Activated CD8-positive, alpha-beta T cell treated with anti-CD3 and anti-CD28 coated beads for 36 hours (primary cell): ENCODE results near the gene SYT5. TPM values are rescaled to one million over a fixed set of nuclear protein-coding genes. Genes with fewer than 3 reads are reported as not detected.
"Not testable (repeated sequence)": the region's sequence is repeated elsewhere in the genome, so short reads cannot be mapped to it uniquely, and the experiment has no call there.

Source experiments
- ATAC-seq: fragments of 200-7000 bp; cut with Tn5 transposase; one replicate; pipeline ENCODE4 v1.10.0; 2021; ENCODE audit warnings: mild to moderate bottlenecking, moderate library complexity
- CTCF ChIA-PET: fragments of 350-600 bp; sonication (Branson Sonifier 250); formaldehyde crosslinking; loops from one replicate; lab custom pipeline; 2021; ENCODE audit warnings: antibody characterized with exemption; lab: Charles Lee
- POLR2A ChIA-PET: fragments of 350-600 bp; sonication (Branson Sonifier 250); formaldehyde crosslinking; loops from one replicate; lab custom pipeline; 2021; ENCODE audit warnings: antibody characterized with exemption; lab: Charles Lee
- DNase-seq: peaks from one replicate; pipeline ENCODE4 v3.0.0-alpha.2; 2020
- H3K27ac Mint-ChIP-seq: one replicate; pipeline ENCODE4 v1.8.0; 2021; ENCODE audit warnings: mild to moderate bottlenecking, mixed read lengths
- H3K27me3 Mint-ChIP-seq: one replicate; pipeline ENCODE4 v1.8.0; 2021; ENCODE audit warnings: mixed read lengths
- H3K36me3 Mint-ChIP-seq: one replicate; pipeline ENCODE4 v1.8.0; 2021; ENCODE audit warnings: low read depth, mixed read lengths
- H3K4me1 Mint-ChIP-seq: one replicate; pipeline ENCODE4 v1.8.0; 2021; ENCODE audit warnings: low read depth, mixed read lengths
- H3K4me3 Mint-ChIP-seq: one replicate; pipeline ENCODE4 v1.8.0; 2021; ENCODE audit warnings: mild to moderate bottlenecking, moderate library complexity, mixed read lengths
- H3K9me3 Mint-ChIP-seq: one replicate; pipeline ENCODE4 v1.8.0; 2021; ENCODE audit warnings: mixed read lengths
- intact Hi-C: fragments of 100-400 bp; cut with micrococcal nuclease; formaldehyde crosslinking; loops from one replicate; pipeline ENCODE4 v1.10.0; 2022
- total RNA-seq, 2 experiments: library from RNA; stranded (reverse); gene quantifications; one replicate each; pipeline ENCODE4 v1.2.3, GENCODE V29; 2021
- TF ChIP-seq, protein P1 (sequence below): fragments of 200-600 bp; IDR thresholded peaks from one replicate; pipeline ENCODE4 v1.8.0; 2022; ENCODE audit warnings: antibody characterized with exemption, mild to moderate bottlenecking

Gene SYT5
- total RNA-seq, 2 experiments from 2014 or later = not detected

DNA sequence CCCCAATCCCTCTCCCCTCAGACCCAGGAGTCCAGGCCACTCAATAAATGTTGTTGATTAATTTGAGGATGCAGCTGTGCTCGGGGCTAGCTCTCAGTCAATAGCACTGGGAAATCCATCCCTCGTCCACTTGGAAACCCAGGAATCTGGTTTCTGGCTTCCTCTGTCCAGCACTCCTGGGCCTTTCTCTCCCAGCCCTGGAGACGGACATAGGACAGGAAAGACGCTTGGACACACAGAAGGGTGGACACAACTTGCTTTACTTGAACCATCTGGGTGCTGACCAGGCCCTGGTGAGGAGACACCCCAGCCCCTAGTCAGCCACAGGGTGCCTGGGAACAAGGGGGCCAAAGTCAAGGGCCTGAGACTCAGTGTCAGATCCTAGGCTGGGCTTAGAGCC is 21.7 kb downstream of the SYT5 start:
- DNase-seq (no peak), ATAC-seq (no peak)
- no peaks in the 10 kb centered on the region for H3K9me3 Mint-ChIP-seq
- no peak overlapping the region for H3K27ac Mint-ChIP-seq
- ChIA-PET CTCF (interaction anchor here (1.0 to 2.8 kb wide), 4 partner anchors 9 to 70 kb away, joined by 3 to 19 read pairs (median 4); no protein-coding TSS in a partner anchor), POLR2A (interaction anchor here (0.7 kb wide), 1 partner anchor 115 kb away, joined by 3 read pairs; no protein-coding TSS in a partner anchor)
- H3K4me1 Mint-ChIP-seq = peaks cover 16% of the 10 kb centered on the region
- intact Hi-C loops = no loop called here
- TF ChIP-seq, protein P1, sequence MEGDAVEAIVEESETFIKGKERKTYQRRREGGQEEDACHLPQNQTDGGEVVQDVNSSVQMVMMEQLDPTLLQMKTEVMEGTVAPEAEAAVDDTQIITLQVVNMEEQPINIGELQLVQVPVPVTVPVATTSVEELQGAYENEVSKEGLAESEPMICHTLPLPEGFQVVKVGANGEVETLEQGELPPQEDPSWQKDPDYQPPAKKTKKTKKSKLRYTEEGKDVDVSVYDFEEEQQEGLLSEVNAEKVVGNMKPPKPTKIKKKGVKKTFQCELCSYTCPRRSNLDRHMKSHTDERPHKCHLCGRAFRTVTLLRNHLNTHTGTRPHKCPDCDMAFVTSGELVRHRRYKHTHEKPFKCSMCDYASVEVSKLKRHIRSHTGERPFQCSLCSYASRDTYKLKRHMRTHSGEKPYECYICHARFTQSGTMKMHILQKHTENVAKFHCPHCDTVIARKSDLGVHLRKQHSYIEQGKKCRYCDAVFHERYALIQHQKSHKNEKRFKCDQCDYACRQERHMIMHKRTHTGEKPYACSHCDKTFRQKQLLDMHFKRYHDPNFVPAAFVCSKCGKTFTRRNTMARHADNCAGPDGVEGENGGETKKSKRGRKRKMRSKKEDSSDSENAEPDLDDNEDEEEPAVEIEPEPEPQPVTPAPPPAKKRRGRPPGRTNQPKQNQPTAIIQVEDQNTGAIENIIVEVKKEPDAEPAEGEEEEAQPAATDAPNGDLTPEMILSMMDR = no peak
- no peaks in the 10 kb centered on the region for H3K36me3 Mint-ChIP-seq
- H3K4me3 Mint-ChIP-seq = no peak overlapping the region
- H3K27me3 Mint-ChIP-seq = peaks cover 41% of the 10 kb centered on the region

DNA sequence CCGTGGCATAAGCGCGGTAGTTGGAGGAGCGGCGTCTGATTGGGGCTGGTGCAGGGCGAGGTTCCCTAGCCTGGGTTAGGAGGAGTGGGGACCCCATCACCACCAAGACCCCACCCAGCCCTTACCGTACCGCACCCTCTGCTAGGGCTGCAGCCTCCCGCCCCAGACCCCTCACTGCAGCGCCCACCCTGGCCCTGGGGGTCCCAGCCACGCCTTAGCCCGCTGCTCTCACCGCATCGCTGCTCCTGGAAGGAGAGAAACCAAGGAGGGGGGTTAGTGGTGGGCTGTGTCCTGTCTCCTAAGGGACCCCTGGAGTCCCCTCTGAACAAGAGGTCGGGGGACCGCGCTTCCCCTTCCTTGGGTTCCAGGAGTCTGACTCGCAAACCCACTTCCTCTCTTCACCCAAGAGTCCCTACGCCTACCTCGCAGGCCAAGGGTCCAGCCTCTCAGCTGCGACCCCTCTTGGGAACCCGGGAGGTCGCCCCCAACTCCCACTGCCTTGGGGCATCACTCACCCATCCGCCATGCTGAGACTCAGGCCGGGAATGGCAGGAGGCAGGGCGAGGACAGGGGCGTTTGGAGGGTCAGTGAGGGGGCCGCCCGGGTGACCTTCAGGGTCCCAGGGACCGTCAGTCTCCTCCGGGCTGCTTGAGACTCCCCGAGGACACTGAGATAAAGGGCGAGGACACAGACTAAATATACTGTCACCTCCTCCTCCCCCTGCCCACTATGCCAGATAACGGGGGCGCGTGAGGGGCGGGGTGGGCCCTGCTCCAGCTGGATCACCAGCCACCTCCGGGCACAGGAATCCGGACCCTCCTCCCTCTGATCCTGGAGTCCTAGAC is 22.8 kb downstream of the SYT5 start, which contains the start of gene TNNI3:
TSS of gene TNNI3 (minus strand) at position 669 of the 845 bp plus-strand sequence. CDS start at position 526, 143 bp downstream.
- ChIA-PET POLR2A (no interaction called here), CTCF (interaction anchor here (1.2 kb wide), 1 partner anchor 17 kb away, joined by 3 read pairs; no protein-coding TSS in a partner anchor)
- TF ChIP-seq, protein P1 = no peak
- H3K36me3 Mint-ChIP-seq = no peaks in the 10 kb centered on the region
- intact Hi-C loops = no loop called here
- ATAC-seq = no peak
- H3K4me3 Mint-ChIP-seq = no peak within 1 kb of the TSS
- peaks cover 17% of the 10 kb centered on the region for H3K4me1 Mint-ChIP-seq
- H3K9me3 Mint-ChIP-seq = no peaks in the 10 kb centered on the region
- peaks cover 41% of the 10 kb centered on the region for H3K27me3 Mint-ChIP-seq
- no peak within 1 kb of the TSS for H3K27ac Mint-ChIP-seq
- DNase-seq = no peak

DNA sequence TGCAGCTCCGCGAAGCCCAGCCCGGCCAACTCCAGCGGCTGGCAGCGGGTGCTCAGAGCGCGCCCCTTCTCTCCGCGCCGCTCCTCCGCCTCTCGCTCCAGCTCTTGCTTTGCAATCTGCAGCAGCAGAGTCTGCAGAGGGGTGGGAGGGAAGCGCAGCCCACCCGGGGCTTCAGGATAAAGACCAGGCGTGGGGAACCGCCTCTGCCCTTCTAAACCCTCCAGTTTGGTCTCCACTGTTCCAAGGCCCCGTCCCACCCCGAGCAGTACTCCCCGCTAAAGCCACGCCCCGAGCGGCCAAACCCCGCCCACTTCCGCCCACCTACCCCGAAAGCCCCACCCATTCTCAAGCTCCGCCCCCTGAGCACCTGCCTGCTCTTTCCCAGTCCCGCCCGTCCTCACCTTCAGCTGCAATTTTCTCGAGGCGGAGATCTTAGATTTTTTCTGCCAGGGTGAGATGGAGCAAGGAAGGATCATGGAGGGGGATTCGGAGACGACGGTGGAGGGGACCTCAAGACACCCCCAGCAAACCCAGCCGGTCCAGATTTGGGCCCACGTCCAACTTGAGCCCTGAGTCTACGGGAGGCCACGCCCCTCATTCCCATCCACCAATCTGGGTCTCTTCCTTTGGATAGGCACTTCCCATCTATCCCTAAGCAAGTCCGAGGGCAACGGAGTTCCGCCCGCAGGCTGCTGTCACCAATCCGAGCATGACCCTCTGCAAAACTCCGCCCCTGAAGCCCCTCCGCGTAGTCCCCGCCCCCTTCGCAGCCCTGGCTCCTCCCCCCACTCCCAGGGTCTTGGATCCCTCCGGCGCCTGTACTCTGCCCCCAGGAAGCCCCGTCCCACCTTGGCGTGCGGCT is 23.7 kb downstream of the SYT5 start:
- CTCF ChIA-PET = no interaction called here
- intact Hi-C loops = no loop called here
- peaks cover 8% of the 10 kb centered on the region for H3K9me3 Mint-ChIP-seq
- H3K27ac Mint-ChIP-seq = no peak overlapping the region
- TF ChIP-seq, protein P1 = no peak
- H3K4me3 Mint-ChIP-seq = no peak overlapping the region
- peaks cover 24% of the 10 kb centered on the region for H3K4me1 Mint-ChIP-seq
- no peaks in the 10 kb centered on the region for H3K36me3 Mint-ChIP-seq
- ATAC-seq (peak; percentile 29), DNase-seq (peak; percentile 62)
- peaks cover 41% of the 10 kb centered on the region for H3K27me3 Mint-ChIP-seq
- POLR2A ChIA-PET = no interaction called here

DNA sequence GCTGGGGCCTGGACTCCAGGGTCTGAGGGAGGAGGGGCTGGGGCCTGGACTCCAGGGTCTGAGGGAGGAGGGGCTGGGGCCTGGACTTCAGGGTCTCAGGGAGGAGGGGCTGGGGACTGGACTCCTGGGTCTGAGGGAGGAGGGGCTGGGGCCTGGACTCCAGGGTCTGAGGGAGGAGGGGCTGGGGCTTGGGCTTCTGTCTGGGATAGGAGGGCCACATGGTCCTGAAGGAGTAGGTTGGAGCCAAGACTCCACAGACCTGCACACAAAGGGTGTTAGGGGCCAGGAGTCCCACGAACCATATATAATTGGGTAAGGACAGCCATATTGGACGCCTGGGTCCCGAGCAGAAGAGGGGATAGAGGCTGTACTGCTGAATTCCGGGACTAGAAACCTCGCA is 24.3 kb downstream of the SYT5 start:
- Mint-ChIP-seq H3K9me3 (peaks cover 10% of the 10 kb centered on the region), H3K27me3 (peaks cover 41% of the 10 kb centered on the region), H3K4me1 (peaks cover 24% of the 10 kb centered on the region)
- H3K36me3 Mint-ChIP-seq, CTCF ChIA-PET, DNase-seq, H3K27ac Mint-ChIP-seq, intact Hi-C loops, H3K4me3 Mint-ChIP-seq, POLR2A ChIA-PET, ATAC-seq: not testable (repeated sequence)

DNA sequence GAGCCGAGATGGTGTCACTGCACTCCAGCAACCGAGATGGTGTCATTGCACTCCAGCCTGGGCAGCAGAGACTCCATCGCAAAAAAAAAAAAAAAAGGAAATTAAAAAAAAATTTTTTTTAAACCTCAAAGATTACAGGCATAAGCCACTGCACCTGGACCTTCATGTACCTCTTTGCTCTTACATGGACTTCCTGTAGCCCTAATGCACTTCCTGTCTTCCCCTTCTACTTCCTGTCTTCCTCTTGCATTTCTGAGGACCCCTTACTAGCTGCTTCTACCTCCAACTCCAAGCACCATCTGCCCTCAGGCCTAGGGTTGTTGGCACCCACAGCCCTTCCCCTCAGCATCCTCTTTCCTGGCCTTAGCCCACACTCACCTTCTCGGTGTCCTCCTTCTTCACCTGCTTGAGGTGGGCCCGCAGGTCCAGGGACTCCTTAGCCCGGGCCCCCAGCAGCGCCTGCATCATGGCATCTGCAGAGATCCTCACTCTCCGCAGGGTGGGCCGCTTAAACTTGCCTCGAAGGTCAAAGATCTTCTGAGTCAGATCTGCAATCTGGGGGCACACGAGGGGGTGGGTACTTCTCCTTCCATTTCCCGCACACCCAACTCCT is 26.3 kb downstream of the SYT5 start:
- H3K27ac Mint-ChIP-seq = no peak overlapping the region
- POLR2A ChIA-PET = no interaction called here
- intact Hi-C loops = no loop called here
- H3K36me3 Mint-ChIP-seq = no peaks in the 10 kb centered on the region
- peaks cover 22% of the 10 kb centered on the region for H3K4me1 Mint-ChIP-seq
- CTCF ChIA-PET = interaction anchor here (0.6 kb wide), 1 partner anchor 12 kb away, joined by 3 read pairs; no protein-coding TSS in a partner anchor
- TF ChIP-seq, protein P1 = no peak
- DNase-seq (no peak), ATAC-seq (no peak)
- H3K4me3 Mint-ChIP-seq = no peak overlapping the region
- H3K9me3 Mint-ChIP-seq = peaks cover 10% of the 10 kb centered on the region
- H3K27me3 Mint-ChIP-seq = peaks cover 33% of the 10 kb centered on the region
